SK-N-SH (cell line): ENCODE data around the gene MANEAL.

Experiments used
- CTCF ChIP-seq: fragments of 200-600 bp; sonication (generic); IDR thresholded peaks from 2 replicates; pipeline ENCODE4 v1.6.1; 2017; ENCODE audit warnings: antibody characterized with exemption, mild to moderate bottlenecking, moderate library complexity
- ELF1 ChIP-seq: IDR thresholded peaks from 2 replicates; pipeline ENCODE4 v1.4.0; 2012
- EP300 ChIP-seq, 2 experiments: IDR thresholded peaks; 2 replicates each; pipeline versions ENCODE4 v1.4.0 to v1.6.1; 2012; ENCODE audit warnings: borderline replicate concordance in 1 of 2, low read depth in 1 of 2, low read length in 1 of 2
- EZH2phosphoT487 ChIP-seq: fragments of 200-600 bp; sonication (generic); IDR thresholded peaks from 2 replicates; pipeline ENCODE4 v1.6.1; 2017; ENCODE audit warnings: low read depth, mixed run types, mild to moderate bottlenecking, antibody characterized with exemption, moderate library complexity, borderline replicate concordance
- POLR2AphosphoS5 ChIP-seq: IDR thresholded peaks from 2 replicates; pipeline ENCODE4 v1.6.1; 2012; ENCODE audit warnings: low read depth, low read length
- RAD21 ChIP-seq: IDR thresholded peaks from 2 replicates; pipeline ENCODE4 v1.6.1; 2012; ENCODE audit warnings: mild to moderate bottlenecking, low read length
- RFX5 ChIP-seq: IDR thresholded peaks from 2 replicates; pipeline ENCODE4 v1.6.1; 2012; ENCODE audit warnings: mild to moderate bottlenecking, improper control_type of control experiment, low read length
- TEAD4 ChIP-seq: IDR thresholded peaks from 2 replicates; pipeline ENCODE4 v1.4.0; 2012; ENCODE audit warnings: mild to moderate bottlenecking, borderline replicate concordance; ENCODE audit not compliant: insufficient read depth
- YY1 ChIP-seq: IDR thresholded peaks from 2 replicates; pipeline ENCODE4 v1.4.0; 2012; ENCODE audit warnings: low read depth, mild to moderate bottlenecking
- TF ChIP-seq, protein P1 (sequence below): IDR thresholded peaks from 2 replicates; pipeline ENCODE4 v1.6.1; 2012; ENCODE audit warnings: mild to moderate bottlenecking, low read depth, low read length, moderate library complexity

GRCh38 chr1:37794372-37795339 is 1.0 kb downstream of the MANEAL start:
- TF ChIP-seq RAD21 (peak; percentile 45), CTCF (no peak), RFX5 (no peak), EZH2phosphoT487 (no peak), EP300 (IDR thresholded peaks at IDR 0.05; ENCODE audit: borderline replicate concordance in 1 of 2, low read depth in 1 of 2, low read length in 1 of 2) (no peak), POLR2AphosphoS5 (no peak), ELF1 (no peak), YY1 (no peak), TEAD4 (no peak)
- TF ChIP-seq, protein P1, sequence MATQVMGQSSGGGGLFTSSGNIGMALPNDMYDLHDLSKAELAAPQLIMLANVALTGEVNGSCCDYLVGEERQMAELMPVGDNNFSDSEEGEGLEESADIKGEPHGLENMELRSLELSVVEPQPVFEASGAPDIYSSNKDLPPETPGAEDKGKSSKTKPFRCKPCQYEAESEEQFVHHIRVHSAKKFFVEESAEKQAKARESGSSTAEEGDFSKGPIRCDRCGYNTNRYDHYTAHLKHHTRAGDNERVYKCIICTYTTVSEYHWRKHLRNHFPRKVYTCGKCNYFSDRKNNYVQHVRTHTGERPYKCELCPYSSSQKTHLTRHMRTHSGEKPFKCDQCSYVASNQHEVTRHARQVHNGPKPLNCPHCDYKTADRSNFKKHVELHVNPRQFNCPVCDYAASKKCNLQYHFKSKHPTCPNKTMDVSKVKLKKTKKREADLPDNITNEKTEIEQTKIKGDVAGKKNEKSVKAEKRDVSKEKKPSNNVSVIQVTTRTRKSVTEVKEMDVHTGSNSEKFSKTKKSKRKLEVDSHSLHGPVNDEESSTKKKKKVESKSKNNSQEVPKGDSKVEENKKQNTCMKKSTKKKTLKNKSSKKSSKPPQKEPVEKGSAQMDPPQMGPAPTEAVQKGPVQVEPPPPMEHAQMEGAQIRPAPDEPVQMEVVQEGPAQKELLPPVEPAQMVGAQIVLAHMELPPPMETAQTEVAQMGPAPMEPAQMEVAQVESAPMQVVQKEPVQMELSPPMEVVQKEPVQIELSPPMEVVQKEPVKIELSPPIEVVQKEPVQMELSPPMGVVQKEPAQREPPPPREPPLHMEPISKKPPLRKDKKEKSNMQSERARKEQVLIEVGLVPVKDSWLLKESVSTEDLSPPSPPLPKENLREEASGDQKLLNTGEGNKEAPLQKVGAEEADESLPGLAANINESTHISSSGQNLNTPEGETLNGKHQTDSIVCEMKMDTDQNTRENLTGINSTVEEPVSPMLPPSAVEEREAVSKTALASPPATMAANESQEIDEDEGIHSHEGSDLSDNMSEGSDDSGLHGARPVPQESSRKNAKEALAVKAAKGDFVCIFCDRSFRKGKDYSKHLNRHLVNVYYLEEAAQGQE = 0 out of 2 replicates have a peak, but pooled peaks have one; percentile 35
